Activated naive CD8-positive, alpha-beta T cell treated with anti-CD3 and anti-CD28 coated beads, Interleukin-2, amount 50 U/mL, for 16 hours (primary cell): ENCODE measurements around the gene TSHZ1.
"Not testable (repeated sequence)": the region's sequence is repeated elsewhere in the genome, so short reads cannot be mapped to it uniquely, and the experiment has no call there.

Experiments used
- DNase-seq: peaks from one replicate; pipeline ENCODE4 v3.0.0-alpha.2; 2020; ENCODE audit warnings: low read depth, low spot score

Gene TSHZ1

DNA sequence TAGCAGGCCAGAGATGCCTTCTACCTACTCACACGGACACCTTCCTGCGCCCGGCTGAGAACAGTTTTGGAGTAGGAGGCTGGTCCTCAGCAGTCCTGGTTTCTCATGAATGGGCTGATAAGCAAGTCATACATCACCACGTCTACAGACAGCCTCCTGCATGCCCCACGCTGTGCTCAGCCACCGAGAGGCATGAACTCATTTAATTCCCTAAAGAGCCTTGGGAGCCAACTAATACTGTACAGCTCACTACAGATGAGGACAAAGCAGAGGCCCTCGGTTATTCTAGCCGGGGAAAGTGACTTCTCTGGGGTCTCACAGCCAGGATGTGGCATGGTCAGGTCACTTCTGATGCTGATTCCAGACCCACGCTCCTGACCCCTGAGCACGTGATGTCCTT is 105.6 kb downstream of the TSHZ1 start:
- no peak for DNase-seq

DNA sequence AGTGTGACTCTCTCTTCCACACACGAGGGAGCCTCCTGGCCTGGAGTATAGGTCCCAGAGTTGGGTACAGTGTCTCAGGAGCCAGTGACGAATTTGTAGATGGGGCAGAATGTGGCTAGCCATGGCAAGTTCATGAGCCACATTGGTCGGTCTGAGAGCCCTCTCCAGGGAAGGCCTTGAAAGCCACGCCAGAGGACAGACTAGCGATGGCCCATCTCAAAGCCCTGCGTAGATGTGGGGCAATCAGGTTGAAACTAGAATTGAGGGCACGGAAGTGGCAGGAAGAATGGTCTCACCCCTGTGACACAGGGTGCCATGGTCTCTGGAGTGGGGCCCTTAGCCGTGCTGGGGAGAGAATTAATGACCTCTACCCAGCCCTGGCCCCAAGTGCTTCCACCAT is 106.2 kb downstream of the TSHZ1 start:
- no peak for DNase-seq

DNA sequence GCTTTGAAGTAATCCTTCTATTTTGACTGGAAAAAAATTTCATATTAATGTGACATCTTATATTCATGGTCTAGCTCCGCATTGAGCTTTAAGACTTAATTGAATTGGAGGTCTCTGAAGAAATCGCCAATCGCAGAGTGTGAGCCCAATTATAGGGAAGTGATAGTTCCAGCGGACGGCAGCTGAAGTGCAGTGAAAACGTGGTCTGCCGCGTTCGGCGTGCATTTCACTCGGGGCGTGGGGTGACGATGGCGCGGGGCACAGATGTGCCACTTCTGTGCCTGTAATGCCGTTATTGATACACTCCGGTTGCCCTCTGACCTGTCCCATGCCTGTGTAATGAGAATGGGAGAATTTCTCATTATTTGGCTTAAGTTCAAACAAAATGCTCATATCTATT is 106.7 kb downstream of the TSHZ1 start:
- DNase-seq: no peak

DNA sequence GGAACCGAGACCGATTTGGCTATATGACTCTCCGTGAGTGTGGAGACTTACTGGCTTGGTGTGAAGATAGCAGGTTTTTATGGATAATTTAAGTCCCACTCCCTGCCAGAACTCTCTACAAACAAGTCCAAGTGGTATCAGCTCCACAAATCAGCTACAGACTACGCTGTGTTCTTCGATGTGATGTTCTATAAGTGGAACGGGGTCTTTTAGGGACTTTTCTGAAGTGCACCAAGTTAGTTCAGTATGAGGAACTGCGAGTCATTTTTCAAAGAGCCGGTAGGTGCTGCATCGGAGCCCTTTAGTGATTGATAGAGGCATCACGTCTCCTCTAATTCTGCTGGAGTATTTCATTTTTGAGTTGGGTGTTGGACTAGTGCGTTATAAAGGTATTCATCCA is 107.1 kb downstream of the TSHZ1 start:
- DNase-seq: no peak

DNA sequence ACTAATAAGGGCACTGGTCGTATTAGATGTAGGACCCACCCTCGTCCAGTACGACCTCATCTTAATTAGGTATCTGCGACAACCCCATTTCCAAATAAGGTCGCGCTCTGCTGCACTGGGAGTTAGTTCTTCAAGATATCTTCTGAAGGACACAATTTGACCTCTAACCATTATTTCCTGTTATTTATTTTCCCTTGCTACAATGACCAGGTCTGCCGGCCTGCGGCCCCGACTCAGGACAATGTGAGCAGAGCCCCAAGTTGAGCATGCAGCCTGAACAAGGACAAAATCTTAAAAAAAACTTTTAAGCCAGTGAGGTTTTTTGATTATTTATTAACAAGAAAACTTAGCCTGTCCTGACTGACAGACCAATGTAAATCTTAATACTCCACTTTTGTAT is 109.3 kb downstream of the TSHZ1 start:
- DNase-seq: no peak

DNA sequence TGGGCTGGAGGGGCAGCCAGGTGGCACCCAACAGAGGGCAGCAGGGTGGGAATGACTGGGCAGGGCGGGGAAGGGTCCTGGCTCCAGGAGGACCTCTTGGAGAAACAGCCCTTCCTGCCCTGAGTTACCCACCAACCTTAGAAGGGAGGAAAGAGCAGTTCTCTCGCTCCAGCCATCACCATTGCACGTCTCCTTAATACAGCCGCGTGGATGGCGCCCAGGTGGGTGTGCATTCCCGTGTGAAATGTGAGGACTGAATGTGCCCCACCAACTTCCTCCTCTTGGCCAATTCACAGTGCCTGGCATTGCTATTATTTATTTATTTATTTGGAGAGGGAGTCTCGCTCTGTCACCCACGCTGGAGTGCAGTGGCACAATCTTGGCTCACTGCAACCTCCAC is 109.9 kb downstream of the TSHZ1 start:
- no peak for DNase-seq

DNA sequence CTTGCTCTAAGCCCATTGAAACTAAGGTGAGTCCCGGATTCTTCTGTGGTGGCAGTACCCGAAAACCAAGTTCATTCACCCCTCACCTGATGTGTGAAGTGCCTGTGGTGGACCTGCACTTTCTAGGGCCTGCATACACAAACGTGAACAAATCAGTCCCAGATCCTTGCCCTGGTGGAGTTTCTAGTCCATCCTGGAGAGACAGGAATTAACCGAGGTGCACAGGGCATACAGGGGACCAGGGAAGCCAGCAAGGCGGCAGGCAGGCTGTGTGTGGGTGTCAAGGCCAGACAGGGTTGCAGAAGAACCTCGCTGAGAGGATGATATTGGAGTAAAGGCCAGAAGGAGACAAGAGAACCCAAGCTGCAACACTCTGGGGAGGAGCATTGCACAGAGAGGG is 110.8 kb downstream of the TSHZ1 start:
- no peak for DNase-seq

DNA sequence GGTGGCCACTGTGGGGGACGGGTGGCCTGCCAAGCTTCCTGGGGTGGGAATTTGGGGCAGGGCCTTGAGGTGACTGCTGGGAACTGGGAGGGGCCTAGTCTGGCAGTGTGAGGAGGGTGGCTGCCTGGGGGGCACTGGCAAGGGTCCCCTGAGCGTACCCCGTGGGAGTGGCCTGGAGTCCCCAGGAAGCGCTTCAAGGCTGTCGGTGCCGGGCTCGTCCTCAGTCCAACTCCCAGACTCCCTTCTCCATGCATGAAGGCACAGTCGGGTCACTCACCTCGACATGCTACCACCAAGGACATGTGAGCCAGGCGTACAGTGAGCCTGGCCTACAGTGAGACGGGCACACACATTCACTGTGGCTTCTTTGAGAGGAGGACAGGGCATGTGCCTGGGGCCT is 111.6 kb downstream of the TSHZ1 start:
- no peak for DNase-seq

DNA sequence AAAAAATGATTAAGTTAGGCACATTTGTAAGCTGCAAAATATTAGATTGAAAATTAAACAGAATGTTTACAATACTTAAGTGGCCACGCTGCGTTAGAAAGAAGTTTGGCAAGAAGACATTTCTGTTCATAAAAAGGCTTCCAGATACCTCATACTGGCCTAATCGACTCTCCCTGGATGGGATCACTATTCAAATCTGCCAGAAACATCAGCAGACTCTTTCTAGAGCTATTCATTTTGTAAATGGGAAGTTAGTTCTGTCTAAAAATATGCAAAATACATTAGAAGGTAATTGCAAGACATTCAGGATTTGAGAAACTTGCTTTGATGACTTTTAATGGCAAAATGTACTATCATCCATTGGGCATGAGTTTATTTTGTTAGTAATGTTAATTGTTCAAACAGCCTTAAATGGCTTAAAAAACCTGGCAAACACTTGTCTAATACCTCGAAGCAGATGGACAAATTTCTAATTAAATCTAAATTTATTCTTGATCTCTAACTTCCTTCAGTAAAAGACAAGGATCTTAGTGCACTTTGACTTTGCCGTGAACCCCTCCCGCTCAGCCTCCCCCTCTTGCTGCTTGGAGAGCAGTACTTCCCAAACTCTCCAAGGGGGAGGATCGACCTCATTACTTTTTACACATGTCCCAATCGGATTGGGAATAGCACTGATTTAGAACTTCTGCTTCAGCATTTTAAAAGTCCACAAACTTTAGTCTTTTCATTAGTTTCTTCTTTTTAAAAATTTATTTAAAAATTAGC is 113.4 kb downstream of the TSHZ1 start:
- no peak for DNase-seq

DNA sequence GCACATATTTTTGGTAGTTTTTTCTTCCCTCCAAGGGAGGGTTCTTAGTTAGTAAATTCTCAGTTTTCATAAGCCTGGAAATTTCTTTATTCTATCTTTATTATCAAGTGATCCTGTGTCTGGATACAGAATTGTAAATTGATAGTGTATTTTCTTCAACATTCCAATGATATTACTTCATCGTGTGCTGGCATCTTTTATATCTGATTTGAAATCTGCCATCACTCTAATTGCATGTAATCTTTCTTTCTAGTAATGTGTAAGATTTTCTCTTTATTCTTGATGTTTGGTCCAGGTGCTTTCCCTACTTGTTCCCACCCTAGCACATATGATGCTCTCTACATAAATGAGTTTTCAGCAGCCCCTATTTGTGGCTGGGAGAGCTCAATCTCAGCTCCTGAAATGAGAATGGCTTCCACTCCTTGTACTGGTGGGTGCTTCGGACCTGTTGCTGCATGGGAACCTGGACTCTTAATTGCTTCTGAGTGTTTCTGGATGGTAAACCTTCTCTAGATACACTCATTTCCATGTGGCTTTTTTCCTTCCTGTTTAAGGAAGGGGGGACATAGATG is 114.2 kb downstream of the TSHZ1 start:
- no peak for DNase-seq

DNA sequence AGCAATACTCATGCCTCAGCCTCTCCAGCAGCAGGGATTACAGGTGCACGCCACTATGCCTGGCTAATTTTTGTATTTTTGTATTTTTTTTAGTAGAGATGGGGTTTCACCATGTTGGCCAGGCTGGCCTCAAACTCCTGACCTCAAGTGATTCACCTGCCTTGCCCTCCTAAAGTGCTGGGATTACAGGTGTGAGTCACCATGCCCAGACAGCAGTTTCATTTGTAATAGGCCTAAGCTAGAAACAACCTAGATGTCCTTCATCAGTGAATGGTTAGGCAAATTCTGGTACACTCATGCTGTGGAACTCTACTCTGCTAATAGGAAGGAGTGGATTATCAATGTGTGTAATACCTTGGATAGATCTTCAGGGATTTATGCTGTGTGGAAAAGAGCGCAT is 119.2 kb downstream of the TSHZ1 start:
- DNase-seq: not testable (repeated sequence)

DNA sequence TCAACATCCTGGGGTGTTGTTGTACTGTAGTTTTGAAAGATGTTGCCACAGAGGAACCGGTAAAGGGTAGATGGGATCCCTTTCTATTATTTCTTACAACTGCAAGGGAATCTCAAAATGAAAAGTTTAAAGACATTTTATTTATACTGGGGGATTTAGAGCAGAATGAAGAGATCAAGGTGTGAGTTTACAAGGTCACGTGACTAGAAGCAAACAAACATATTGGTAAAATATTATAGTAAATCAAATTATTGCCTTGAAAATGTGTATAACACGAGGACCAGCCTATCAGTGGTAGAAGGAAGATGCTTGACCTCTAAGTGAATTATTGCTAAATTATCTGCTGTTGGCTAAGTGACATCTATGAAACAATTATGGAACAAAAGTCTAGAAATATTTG is 119.7 kb downstream of the TSHZ1 start:
- DNase-seq: no peak

DNA sequence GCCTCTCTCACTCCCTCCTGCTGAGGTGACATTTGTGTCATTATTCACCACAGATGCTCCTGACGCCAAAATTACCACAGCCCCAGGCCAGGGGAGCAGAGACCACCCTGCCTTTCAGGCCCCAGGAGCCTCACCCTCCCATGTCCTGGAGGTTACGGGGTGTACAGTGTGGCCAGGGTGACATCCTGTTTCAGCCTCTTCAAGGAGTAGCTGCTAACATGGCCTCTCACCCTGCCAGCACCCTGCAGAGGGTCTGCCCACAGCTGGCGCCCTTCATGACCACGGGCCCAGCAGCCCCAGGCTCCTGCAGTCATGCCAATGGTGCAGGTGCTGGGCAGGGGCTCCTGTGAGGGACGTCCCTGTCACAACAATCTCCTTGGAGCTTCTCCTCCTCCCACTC is 124.3 kb downstream of the TSHZ1 start:
- no peak for DNase-seq

DNA sequence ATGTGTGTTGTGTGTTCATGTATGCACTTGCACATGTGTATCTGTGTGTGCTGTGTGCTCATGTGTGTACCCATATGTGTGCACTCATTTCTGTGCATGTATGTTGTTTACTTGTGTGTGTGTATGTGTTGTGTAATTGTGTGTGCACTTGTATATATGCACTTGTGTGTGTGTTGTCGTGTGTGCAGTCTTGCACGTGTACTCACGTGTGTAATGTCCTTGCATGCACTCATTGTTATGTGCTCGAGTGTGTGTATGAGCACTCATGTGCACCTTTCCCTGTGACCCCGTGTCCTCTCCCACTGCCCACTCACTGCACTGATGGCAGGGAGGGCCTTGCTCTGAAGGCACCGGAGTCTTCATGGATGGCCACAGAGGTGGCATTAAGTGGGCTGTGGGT is 124.9 kb downstream of the TSHZ1 start:
- DNase-seq: no peak

DNA sequence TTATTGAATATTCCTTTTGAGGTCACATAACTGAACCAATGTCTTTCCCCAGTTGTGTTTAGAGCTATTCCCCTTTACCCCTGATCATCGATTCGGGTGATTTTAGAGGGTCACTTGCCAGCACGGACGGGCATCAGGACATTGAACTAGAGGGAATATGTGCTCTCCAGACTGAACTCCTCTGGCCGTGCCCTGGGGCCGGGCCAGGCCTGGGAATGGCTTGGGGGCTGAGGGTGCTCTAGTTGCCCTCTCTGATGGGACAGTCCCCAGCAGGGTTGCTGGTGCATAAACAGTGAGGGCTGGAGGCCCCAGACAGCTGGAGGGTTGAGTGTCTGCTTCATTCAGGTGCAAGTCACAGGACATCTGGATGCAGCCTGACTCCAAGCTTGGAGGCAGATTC is 126.2 kb downstream of the TSHZ1 start:
- no peak for DNase-seq

DNA sequence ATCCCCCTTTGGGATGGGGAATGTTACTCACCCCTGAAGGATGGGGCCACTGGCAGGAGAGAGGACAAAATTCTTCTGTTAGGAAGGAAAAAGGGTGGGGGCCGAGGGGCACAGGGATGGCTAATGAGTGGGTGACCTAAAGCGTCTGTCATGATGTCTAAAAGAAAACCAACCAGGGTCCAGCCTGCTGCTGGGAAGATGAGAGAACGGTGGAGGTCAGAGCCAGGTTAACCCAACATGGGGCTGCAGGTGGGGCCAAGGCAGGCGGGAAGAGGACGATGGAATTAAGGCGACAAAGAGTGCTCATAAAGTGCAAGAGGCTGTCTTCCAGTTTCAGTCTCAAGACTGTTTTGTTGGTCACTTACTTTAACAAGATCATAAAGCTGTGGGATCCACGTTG is 126.8 kb downstream of the TSHZ1 start:
- no peak for DNase-seq

DNA sequence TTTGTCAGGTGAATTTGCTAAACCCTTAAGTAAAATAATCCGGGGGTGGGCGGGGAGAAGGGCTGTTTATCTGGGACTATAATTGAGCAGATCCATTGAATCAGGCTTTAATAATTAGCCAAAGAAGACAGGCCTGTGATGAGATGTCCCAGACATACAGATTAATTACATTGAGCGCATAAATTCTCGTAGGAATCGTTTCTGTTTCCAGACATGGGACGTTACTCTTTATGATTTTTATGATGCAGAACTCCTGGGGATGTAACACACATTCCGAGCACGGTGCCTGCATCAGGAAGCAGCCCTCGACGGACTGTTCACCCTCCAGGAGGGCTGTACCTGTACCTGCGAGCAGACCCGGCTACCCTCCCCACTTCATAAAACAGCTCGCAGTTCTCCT is 128.0 kb downstream of the TSHZ1 start:
- no peak for DNase-seq
